ENCODE data around the gene PPARD.

DNA sequence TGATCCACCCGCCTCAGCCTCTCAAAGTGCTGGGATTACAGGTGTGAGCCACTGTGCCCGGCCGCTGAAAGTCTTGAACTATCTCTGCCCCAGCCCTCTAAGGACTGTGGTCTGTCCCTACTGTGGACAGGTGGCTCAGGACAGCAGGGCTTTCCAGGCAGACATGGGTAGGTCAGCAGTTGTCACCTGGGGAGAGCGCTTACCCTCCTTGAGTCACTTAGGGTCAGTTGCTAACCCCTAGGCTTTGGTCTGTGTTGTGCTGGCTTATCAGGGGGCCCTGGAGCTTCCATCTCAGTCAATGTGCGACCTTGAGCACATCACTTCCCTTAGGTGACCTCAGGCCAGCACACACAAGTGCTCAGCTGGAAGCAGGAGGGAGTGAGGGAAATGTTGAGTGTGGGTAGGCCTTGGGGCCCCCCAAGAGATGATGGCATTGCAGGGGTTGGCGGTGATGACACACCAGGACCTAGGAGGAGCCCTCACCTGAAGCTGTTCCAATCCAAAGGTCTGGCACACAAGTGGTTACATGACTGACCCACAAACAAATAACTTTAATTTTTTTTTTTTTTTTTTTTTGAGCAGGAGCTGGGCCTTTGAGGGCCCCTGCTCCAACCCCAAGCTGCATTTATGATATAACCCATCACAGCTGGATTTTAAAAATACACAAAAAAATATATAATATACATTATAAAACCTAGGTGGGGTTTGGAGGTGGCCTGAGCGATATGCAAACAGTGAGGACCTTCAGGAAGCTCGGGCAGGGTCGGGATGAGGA lies 130.9 kb downstream of the PPARD start:
- TF ChIP-seq, protein P1, sequence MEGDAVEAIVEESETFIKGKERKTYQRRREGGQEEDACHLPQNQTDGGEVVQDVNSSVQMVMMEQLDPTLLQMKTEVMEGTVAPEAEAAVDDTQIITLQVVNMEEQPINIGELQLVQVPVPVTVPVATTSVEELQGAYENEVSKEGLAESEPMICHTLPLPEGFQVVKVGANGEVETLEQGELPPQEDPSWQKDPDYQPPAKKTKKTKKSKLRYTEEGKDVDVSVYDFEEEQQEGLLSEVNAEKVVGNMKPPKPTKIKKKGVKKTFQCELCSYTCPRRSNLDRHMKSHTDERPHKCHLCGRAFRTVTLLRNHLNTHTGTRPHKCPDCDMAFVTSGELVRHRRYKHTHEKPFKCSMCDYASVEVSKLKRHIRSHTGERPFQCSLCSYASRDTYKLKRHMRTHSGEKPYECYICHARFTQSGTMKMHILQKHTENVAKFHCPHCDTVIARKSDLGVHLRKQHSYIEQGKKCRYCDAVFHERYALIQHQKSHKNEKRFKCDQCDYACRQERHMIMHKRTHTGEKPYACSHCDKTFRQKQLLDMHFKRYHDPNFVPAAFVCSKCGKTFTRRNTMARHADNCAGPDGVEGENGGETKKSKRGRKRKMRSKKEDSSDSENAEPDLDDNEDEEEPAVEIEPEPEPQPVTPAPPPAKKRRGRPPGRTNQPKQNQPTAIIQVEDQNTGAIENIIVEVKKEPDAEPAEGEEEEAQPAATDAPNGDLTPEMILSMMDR (IDR thresholded peaks at IDR 0.05; ENCODE audit: insufficient read depth, low read length), result no peak
- TF ChIP-seq, protein P2, sequence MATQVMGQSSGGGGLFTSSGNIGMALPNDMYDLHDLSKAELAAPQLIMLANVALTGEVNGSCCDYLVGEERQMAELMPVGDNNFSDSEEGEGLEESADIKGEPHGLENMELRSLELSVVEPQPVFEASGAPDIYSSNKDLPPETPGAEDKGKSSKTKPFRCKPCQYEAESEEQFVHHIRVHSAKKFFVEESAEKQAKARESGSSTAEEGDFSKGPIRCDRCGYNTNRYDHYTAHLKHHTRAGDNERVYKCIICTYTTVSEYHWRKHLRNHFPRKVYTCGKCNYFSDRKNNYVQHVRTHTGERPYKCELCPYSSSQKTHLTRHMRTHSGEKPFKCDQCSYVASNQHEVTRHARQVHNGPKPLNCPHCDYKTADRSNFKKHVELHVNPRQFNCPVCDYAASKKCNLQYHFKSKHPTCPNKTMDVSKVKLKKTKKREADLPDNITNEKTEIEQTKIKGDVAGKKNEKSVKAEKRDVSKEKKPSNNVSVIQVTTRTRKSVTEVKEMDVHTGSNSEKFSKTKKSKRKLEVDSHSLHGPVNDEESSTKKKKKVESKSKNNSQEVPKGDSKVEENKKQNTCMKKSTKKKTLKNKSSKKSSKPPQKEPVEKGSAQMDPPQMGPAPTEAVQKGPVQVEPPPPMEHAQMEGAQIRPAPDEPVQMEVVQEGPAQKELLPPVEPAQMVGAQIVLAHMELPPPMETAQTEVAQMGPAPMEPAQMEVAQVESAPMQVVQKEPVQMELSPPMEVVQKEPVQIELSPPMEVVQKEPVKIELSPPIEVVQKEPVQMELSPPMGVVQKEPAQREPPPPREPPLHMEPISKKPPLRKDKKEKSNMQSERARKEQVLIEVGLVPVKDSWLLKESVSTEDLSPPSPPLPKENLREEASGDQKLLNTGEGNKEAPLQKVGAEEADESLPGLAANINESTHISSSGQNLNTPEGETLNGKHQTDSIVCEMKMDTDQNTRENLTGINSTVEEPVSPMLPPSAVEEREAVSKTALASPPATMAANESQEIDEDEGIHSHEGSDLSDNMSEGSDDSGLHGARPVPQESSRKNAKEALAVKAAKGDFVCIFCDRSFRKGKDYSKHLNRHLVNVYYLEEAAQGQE (IDR thresholded peaks at IDR 0.05; ENCODE audit: insufficient replicate concordance, low read depth), result no peak
- no peak for TF ChIP-seq GABPA (IDR thresholded peaks at IDR 0.05; ENCODE audit: low read depth)

Data from HL-60 (cell line).